Osteocyte (in vitro differentiated cells): Measurements from ENCODE around the gene SFMBT1. TPM values are rescaled to one million over a fixed set of nuclear protein-coding genes. Genes with fewer than 3 reads are reported as not detected.

ENCODE experiments used
- DNase-seq: peaks from one replicate; pipeline ENCODE4 v3.0.0; 2021; ENCODE audit warnings: mixed read lengths; ENCODE audit not compliant: unreplicated experiment; ENCODE audit errors: extremely low spot score
- H3K27ac Mint-ChIP-seq: one replicate; pipeline ENCODE4 v1.8.0; 2021; ENCODE audit warnings: mild to moderate bottlenecking, mixed read lengths; ENCODE audit not compliant: unreplicated experiment
- H3K27me3 Mint-ChIP-seq: one replicate; pipeline ENCODE4 v1.8.0; 2021; ENCODE audit warnings: mixed read lengths; ENCODE audit not compliant: unreplicated experiment
- H3K36me3 Mint-ChIP-seq: one replicate; pipeline ENCODE4 v1.8.0; 2021; ENCODE audit warnings: mixed read lengths; ENCODE audit not compliant: unreplicated experiment
- H3K4me1 Mint-ChIP-seq: one replicate; pipeline ENCODE4 v1.8.0; 2021; ENCODE audit warnings: mixed read lengths; ENCODE audit not compliant: unreplicated experiment
- H3K4me3 Mint-ChIP-seq: one replicate; pipeline ENCODE4 v1.8.0; 2021; ENCODE audit warnings: mild to moderate bottlenecking, moderate library complexity, mixed read lengths; ENCODE audit not compliant: unreplicated experiment
- H3K9me3 Mint-ChIP-seq: one replicate; pipeline ENCODE4 v1.8.0; 2021; ENCODE audit warnings: mixed read lengths; ENCODE audit not compliant: unreplicated experiment
- CTCF ChIP-seq: fragments of 200-600 bp; sonication (generic); IDR thresholded peaks from 2 replicates; pipeline ENCODE4 v1.5.0; 2021; ENCODE audit warnings: antibody characterized with exemption, mild to moderate bottlenecking, moderate library complexity
- total RNA-seq: library from RNA; stranded (reverse); gene quantifications from 2 replicates; pipeline ENCODE4 v1.2.1, GENCODE V29; 2021

SFMBT1 gene
- total RNA-seq, 1 donor from 2014 or later = 8.0 TPM

GRCh38 chr3:53005338-53005737, 40.5 kb downstream of the SFMBT1 start:
- Mint-ChIP-seq H3K27ac (no peak overlapping the region), H3K27me3 (no peaks in the 10 kb centered on the region), H3K4me1 (peaks cover 8% of the 10 kb centered on the region), H3K36me3 (no peaks in the 10 kb centered on the region), H3K4me3 (no peak overlapping the region), H3K9me3 (no peaks in the 10 kb centered on the region)
- no peak for TF ChIP-seq CTCF
- no peak for DNase-seq

DNA sequence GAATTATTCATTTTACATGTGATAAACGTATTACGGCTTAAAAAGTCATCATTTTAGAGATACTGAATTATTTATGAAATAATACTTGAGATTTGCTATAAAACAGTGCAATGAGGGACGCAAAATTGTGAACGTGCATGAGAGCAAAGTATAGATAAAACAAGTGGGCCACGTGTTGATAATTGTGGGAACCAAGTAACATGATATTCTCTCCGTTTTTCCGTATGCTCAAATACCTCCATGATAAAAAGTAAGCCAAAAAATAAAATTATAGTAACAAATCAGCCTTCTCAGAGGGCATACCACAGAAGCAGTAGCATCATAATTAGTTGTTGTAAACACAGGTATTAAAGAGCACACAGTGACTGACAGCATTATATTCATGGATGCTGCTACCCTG, 42.6 kb downstream of the SFMBT1 start:
- H3K9me3 Mint-ChIP-seq = no peaks in the 10 kb centered on the region
- DNase-seq = no peak
- H3K27me3 Mint-ChIP-seq = no peaks in the 10 kb centered on the region
- TF ChIP-seq CTCF = no peak
- H3K4me3 Mint-ChIP-seq = no peak overlapping the region
- no peak overlapping the region for H3K27ac Mint-ChIP-seq
- peaks cover 2% of the 10 kb centered on the region for H3K36me3 Mint-ChIP-seq
- H3K4me1 Mint-ChIP-seq = peaks cover 3% of the 10 kb centered on the region

GRCh38 chr3:52998771-52999513, 46.9 kb downstream of the SFMBT1 start:
- H3K36me3 Mint-ChIP-seq = peaks cover 5% of the 10 kb centered on the region
- DNase-seq = no peak
- no peaks in the 10 kb centered on the region for H3K27me3 Mint-ChIP-seq
- TF ChIP-seq CTCF = no peak
- no peak overlapping the region for H3K27ac Mint-ChIP-seq
- peaks cover 3% of the 10 kb centered on the region for H3K4me1 Mint-ChIP-seq
- H3K9me3 Mint-ChIP-seq = no peaks in the 10 kb centered on the region
- no peak overlapping the region for H3K4me3 Mint-ChIP-seq

DNA sequence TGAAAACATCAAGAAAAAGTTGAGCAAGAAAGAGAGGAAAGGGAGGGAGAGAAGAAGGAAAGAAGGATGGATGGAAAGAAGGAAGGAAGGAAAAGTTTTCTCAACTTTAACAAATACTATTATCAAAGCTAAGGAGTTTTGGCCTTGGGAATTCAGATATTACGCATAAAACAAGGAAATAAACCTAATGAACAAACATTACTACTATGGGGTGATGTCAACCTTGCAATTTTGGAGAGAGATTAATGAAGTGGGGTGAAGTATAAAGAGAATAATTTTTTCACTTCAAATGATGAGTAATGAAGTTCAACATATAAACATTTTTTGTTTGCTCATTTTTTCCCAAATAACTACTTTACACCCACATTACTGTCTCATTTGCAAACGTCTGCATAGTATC, 55.2 kb downstream of the SFMBT1 start:
- Mint-ChIP-seq H3K27ac (no peak overlapping the region), H3K36me3 (peaks cover 3% of the 10 kb centered on the region), H3K4me1 (peaks cover 2% of the 10 kb centered on the region), H3K27me3 (no peaks in the 10 kb centered on the region), H3K4me3 (no peak overlapping the region), H3K9me3 (no peaks in the 10 kb centered on the region)
- no peak for DNase-seq
- no peak for TF ChIP-seq CTCF

- no peaks in the 10 kb centered on the region for H3K36me3 Mint-ChIP-seq
- no peak overlapping the region for H3K27ac Mint-ChIP-seq
- no peak for DNase-seq
- no peaks in the 10 kb centered on the region for H3K27me3 Mint-ChIP-seq
- H3K4me3 Mint-ChIP-seq = no peak overlapping the region
- TF ChIP-seq CTCF = peak; percentile 33
- no peaks in the 10 kb centered on the region for H3K9me3 Mint-ChIP-seq
- H3K4me1 Mint-ChIP-seq = peaks cover 3% of the 10 kb centered on the region
Observed at GRCh38 chr3:52986938-52987337, 58.9 kb downstream of the SFMBT1 start.
